GM15510 (cell line): ENCODE measurements around the gene SNRPD3.

Source experiments
- POLR2A ChIP-seq: IDR thresholded peaks from 3 replicates; pipeline ENCODE4 v1.6.1; 2011; ENCODE audit warnings: borderline replicate concordance; ENCODE audit not compliant: insufficient read length; ENCODE audit errors: extremely low read depth

SNRPD3 gene

GRCh38 chr22:24519496-24519895 is 36.3 kb upstream of the SNRPD3 start:
- no peak for TF ChIP-seq POLR2A

GRCh38 chr22:24521791-24522245 is 34.0 kb upstream of the SNRPD3 start:
- no peak for TF ChIP-seq POLR2A

- TF ChIP-seq POLR2A: no peak
Measured at GRCh38 chr22:24523873-24524272, 31.9 kb upstream of the SNRPD3 start.

- no peak for TF ChIP-seq POLR2A
Measured at GRCh38 chr22:24525416-24526037, 30.3 kb upstream of the SNRPD3 start.

- TF ChIP-seq POLR2A: no peak
Measured at GRCh38 chr22:24526191-24526590, 29.6 kb upstream of the SNRPD3 start.

GRCh38 chr22:24529898-24530297 is 25.9 kb upstream of the SNRPD3 start:
- TF ChIP-seq POLR2A: no peak

GRCh38 chr22:24532075-24532474 is 23.7 kb upstream of the SNRPD3 start:
- TF ChIP-seq POLR2A: no peak

- no peak for TF ChIP-seq POLR2A
Measured at GRCh38 chr22:24535348-24535747, 20.5 kb upstream of the SNRPD3 start.

GRCh38 chr22:24536089-24536488 is 19.7 kb upstream of the SNRPD3 start:
- TF ChIP-seq POLR2A: no peak

GRCh38 chr22:24540470-24540869 is 15.3 kb upstream of the SNRPD3 start:
- TF ChIP-seq POLR2A: no peak

- TF ChIP-seq POLR2A: no peak
Measured at GRCh38 chr22:24541681-24542515, 13.9 kb upstream of the SNRPD3 start.

GRCh38 chr22:24542641-24543040 is 13.2 kb upstream of the SNRPD3 start:
- TF ChIP-seq POLR2A: no peak

GRCh38 chr22:24543185-24543601 is 12.6 kb upstream of the SNRPD3 start:
- no peak for TF ChIP-seq POLR2A

GRCh38 chr22:24543679-24544243 is 12.0 kb upstream of the SNRPD3 start:
- TF ChIP-seq POLR2A: no peak

- no peak for TF ChIP-seq POLR2A
Measured at GRCh38 chr22:24548812-24549211, 7.0 kb upstream of the SNRPD3 start.
